ENCODE data around the gene PLCB1.

PLCB1 gene

GRCh38 chr20:8271727-8272126 lies 139.7 kb downstream of the PLCB1 start:
- TF ChIP-seq POLR2A (IDR thresholded peaks at IDR 0.05; ENCODE audit: extremely low read depth, insufficient read length) (no peak), MYC (IDR thresholded peaks at IDR 0.05; ENCODE audit: low read depth, low read length) (no peak), MAX (IDR thresholded peaks at IDR 0.05; ENCODE audit: low read depth, low read length) (no peak), CTCF (IDR thresholded peaks at IDR 0.05; ENCODE audit: low read depth, low read length) (no peak)

GRCh38 chr20:8272766-8273165 lies 140.7 kb downstream of the PLCB1 start:
- TF ChIP-seq POLR2A (IDR thresholded peaks at IDR 0.05; ENCODE audit: extremely low read depth, insufficient read length): no peak
- TF ChIP-seq MAX (IDR thresholded peaks at IDR 0.05; ENCODE audit: low read depth, low read length): 0 out of 2 replicates have a peak, but pooled peaks have one; percentile 29
- DNase-seq (ENCODE audit: low read depth): peak; percentile 10
- no peak overlapping the region for H3K4me3 ChIP-seq (ENCODE audit: low read depth, low read length)

More at GRCh38 chr20:8271727-8272126, 139.7 kb downstream of the PLCB1 start:
- DNase-seq (ENCODE audit: low read depth): peak; percentile 35
- no peak overlapping the region for H3K4me3 ChIP-seq (ENCODE audit: low read depth, low read length)

- DNase-seq (ENCODE audit: low read depth): no peak
- TF ChIP-seq POLR2A (IDR thresholded peaks at IDR 0.05; ENCODE audit: extremely low read depth, insufficient read length) (no peak), CTCF (IDR thresholded peaks at IDR 0.05; ENCODE audit: low read depth, low read length) (no peak), MAX (IDR thresholded peaks at IDR 0.05; ENCODE audit: low read depth, low read length) (no peak), MYC (IDR thresholded peaks at IDR 0.05; ENCODE audit: low read depth, low read length) (no peak)
- H3K4me3 ChIP-seq (ENCODE audit: low read depth, low read length): no peak overlapping the region
Measured at GRCh38 chr20:8284902-8285301, 152.8 kb downstream of the PLCB1 start.

- TF ChIP-seq MAX (IDR thresholded peaks at IDR 0.05; ENCODE audit: low read depth, low read length): no peak
- no peak for TF ChIP-seq POLR2A (IDR thresholded peaks at IDR 0.05; ENCODE audit: extremely low read depth, insufficient read length)
- no peak for TF ChIP-seq CTCF (IDR thresholded peaks at IDR 0.05; ENCODE audit: low read depth, low read length)
- TF ChIP-seq MYC (IDR thresholded peaks at IDR 0.05; ENCODE audit: low read depth, low read length): no peak
- DNase-seq (ENCODE audit: low read depth): no peak
- H3K4me3 ChIP-seq (ENCODE audit: low read depth, low read length): no peak overlapping the region
Measured at GRCh38 chr20:8287340-8287739, 155.3 kb downstream of the PLCB1 start.

GRCh38 chr20:8291200-8291599 lies 159.1 kb downstream of the PLCB1 start:
- TF ChIP-seq POLR2A (IDR thresholded peaks at IDR 0.05; ENCODE audit: extremely low read depth, insufficient read length): no peak
- no peak for TF ChIP-seq MYC (IDR thresholded peaks at IDR 0.05; ENCODE audit: low read depth, low read length)
- no peak for TF ChIP-seq CTCF (IDR thresholded peaks at IDR 0.05; ENCODE audit: low read depth, low read length)
- no peak for TF ChIP-seq MAX (IDR thresholded peaks at IDR 0.05; ENCODE audit: low read depth, low read length)
- no peak overlapping the region for H3K4me3 ChIP-seq (ENCODE audit: low read depth, low read length)
- DNase-seq (ENCODE audit: low read depth): no peak

GRCh38 chr20:8291873-8292272 lies 159.8 kb downstream of the PLCB1 start:
- no peak for DNase-seq (ENCODE audit: low read depth)
- no peak overlapping the region for H3K4me3 ChIP-seq (ENCODE audit: low read depth, low read length)
- TF ChIP-seq POLR2A (IDR thresholded peaks at IDR 0.05; ENCODE audit: extremely low read depth, insufficient read length) (no peak), MAX (IDR thresholded peaks at IDR 0.05; ENCODE audit: low read depth, low read length) (no peak), CTCF (IDR thresholded peaks at IDR 0.05; ENCODE audit: low read depth, low read length) (no peak), MYC (IDR thresholded peaks at IDR 0.05; ENCODE audit: low read depth, low read length) (no peak)
